ENCODE results near the gene ANXA4. TPM values are rescaled to one million over a fixed set of nuclear protein-coding genes. Genes with fewer than 3 reads are reported as not detected.

The ANXA4 gene
- polyA plus RNA-seq, 1 experiment = 133 TPM

GRCh38 chr2:69725706-69726360 lies 16.1 kb upstream of the ANXA4 start:
- CTCF ChIA-PET = interaction anchor here (0.8 to 5.8 kb wide), 12 partner anchors 9 to 518 kb away, joined by 3 to 257 read pairs (median 10); partner anchors contain the start of gene ANXA4
- no peak for TF ChIP-seq CTCF (IDR thresholded peaks at IDR 0.05; ENCODE audit: insufficient read depth, low read depth, low read length)
- Histone ChIP-seq H3K4me3 (ENCODE audit: low read depth, low read length) (no peak overlapping the region), H3K36me3 (ENCODE audit: control insufficient read depth, insufficient read depth, low read length) (no peaks in the 10 kb centered on the region), H3K27me3 (ENCODE audit: control insufficient read depth, insufficient read depth, low read length) (no peaks in the 10 kb centered on the region)
- no peak for DNase-seq (ENCODE audit: low read depth)
- POLR2A ChIA-PET = no interaction called here

GRCh38 chr2:69729266-69729665 lies 12.7 kb upstream of the ANXA4 start:
- Histone ChIP-seq H3K4me3 (ENCODE audit: low read depth, low read length) (no peak overlapping the region), H3K36me3 (ENCODE audit: control insufficient read depth, insufficient read depth, low read length) (no peaks in the 10 kb centered on the region), H3K27me3 (ENCODE audit: control insufficient read depth, insufficient read depth, low read length) (no peaks in the 10 kb centered on the region)
- POLR2A ChIA-PET = no interaction called here
- DNase-seq (ENCODE audit: low read depth) = no peak
- CTCF ChIA-PET = interaction anchor here (1.5 kb wide), 1 partner anchor 9 kb away, joined by 6 read pairs; no protein-coding TSS in a partner anchor
- TF ChIP-seq CTCF (IDR thresholded peaks at IDR 0.05; ENCODE audit: insufficient read depth, low read depth, low read length) = no peak

- no peaks in the 10 kb centered on the region for H3K27me3 ChIP-seq (ENCODE audit: control insufficient read depth, insufficient read depth, low read length)
- CTCF ChIA-PET = interaction anchor here (1.0 to 1.5 kb wide), 2 partner anchors 9 to 15 kb away, joined by 4 to 6 read pairs; no protein-coding TSS in a partner anchor
- POLR2A ChIA-PET = no interaction called here
- TF ChIP-seq CTCF (IDR thresholded peaks at IDR 0.05; ENCODE audit: insufficient read depth, low read depth, low read length) = no peak
- H3K4me3 ChIP-seq (ENCODE audit: low read depth, low read length) = no peak overlapping the region
- H3K36me3 ChIP-seq (ENCODE audit: control insufficient read depth, insufficient read depth, low read length) = no peaks in the 10 kb centered on the region
- no peak for DNase-seq (ENCODE audit: low read depth)
These were observed 12.2 kb upstream of the ANXA4 start for GRCh38 chr2:69729781-69730180.

GRCh38 chr2:69731147-69731970 lies 10.6 kb upstream of the ANXA4 start:
- Histone ChIP-seq H3K4me3 (ENCODE audit: low read depth, low read length) (no peak overlapping the region), H3K36me3 (ENCODE audit: control insufficient read depth, insufficient read depth, low read length) (no peaks in the 10 kb centered on the region), H3K27me3 (ENCODE audit: control insufficient read depth, insufficient read depth, low read length) (no peaks in the 10 kb centered on the region)
- DNase-seq (ENCODE audit: low read depth) = no peak
- no peak for TF ChIP-seq CTCF (IDR thresholded peaks at IDR 0.05; ENCODE audit: insufficient read depth, low read depth, low read length)
- ChIA-PET POLR2A (no interaction called here), CTCF (interaction anchor here (0.9 to 1.1 kb wide), 3 partner anchors 10 to 85 kb away, joined by 3 to 6 read pairs (median 4); partner anchors contain the start of gene ANXA4)
